HG03520 (cell line): ENCODE results near the gene CCDC92.

Experiments used
- ATAC-seq: cut with Tn5 transposase; IDR thresholded peaks from one replicate; pipeline ENCODE4 v1.9.1; 2021; ENCODE audit warnings: mild to moderate bottlenecking, moderate library complexity; ENCODE audit not compliant: unreplicated experiment

CCDC92 gene

DNA sequence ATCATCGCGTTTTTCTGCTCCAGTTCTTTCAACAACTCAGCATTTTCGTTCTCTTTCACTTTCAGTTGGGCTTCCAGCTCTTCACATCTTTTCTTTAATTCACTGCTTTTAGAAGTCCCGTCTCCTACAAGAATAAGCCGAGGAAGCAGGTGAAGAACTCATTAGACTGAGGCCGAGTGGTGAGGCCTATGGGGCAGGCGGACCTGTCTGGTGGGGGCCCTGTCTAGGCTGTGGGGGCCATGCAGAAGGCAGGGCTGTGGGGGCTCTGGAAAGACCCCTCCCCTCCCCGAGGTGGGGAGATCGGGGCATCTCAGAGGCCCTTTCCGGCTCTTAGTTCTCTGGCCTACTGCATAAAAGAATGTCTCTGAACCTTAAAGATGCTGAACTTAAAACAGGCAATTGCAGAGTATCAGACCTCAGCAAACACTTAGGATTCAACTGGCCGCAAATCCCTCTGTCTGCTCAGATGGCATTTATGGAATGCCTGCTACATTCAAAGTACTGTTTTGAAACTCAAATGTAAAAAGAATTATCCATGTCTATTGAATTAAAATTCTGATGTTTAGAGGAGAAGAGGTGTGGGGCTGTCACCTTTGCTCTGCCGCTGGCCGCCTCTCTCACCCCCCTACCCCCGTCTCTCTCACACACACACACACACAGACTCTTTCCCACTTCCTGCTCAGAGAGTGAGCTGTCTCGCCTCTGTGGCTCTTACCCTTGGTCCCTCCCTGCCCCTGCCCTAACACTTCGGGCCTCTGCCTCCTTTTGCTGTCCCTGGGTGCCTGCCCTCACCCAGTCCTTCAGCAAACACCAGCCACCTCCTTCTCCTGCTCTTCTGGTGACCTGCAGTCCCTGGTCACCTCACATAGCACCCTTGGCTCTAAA lies 34.7 kb downstream of the CCDC92 start:
- no peak for ATAC-seq

GRCh38 chr12:123936956-123937706 lies 35.5 kb downstream of the CCDC92 start:
- ATAC-seq, result no peak

GRCh38 chr12:123936471-123936870 lies 36.2 kb downstream of the CCDC92 start:
- no peak for ATAC-seq

DNA sequence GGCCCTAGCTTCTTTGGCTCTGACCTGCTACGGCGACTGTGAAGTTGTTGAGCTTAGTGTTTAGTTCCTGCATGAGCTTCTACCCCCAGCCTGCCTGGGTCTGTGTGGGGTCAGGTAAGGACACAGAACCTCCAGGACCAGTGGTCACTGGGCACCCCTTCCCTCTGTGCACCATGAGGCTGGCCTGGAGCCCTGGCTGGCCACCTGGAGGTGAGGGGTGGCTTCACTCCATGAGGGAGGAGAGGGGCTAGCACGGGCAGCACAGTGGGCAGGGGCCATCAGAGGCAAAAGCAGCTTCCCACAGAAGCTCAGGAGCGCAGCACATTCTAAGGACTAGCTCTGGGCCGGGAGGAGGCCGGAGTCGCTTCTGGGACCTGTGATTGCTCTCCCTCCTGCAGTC lies 36.7 kb downstream of the CCDC92 start:
- no peak for ATAC-seq

- no peak for ATAC-seq
Observed at GRCh38 chr12:123934829-123935228, 37.8 kb downstream of the CCDC92 start.

- ATAC-seq, result no peak
Observed at GRCh38 chr12:123934016-123934620, 38.5 kb downstream of the CCDC92 start.

DNA sequence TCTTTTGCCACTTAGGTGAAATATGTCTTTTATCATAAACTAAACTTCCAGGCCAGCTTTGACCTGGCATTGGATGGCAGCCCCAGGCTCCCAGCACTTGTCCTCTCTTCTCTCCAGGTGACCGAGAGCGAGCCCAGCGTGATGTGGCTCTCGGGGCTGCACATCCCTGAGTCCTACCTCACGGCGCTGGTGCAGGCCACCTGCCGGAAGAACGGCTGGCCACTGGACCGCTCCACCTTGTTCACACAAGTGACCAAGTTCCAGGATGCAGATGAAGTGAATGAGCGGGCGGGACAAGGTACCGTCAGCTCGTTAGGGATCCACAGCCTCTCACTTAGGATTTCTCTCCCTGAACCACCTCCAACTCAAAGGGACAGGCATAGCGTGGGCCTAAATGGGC lies 39.4 kb downstream of the CCDC92 start:
- ATAC-seq, result no peak

DNA sequence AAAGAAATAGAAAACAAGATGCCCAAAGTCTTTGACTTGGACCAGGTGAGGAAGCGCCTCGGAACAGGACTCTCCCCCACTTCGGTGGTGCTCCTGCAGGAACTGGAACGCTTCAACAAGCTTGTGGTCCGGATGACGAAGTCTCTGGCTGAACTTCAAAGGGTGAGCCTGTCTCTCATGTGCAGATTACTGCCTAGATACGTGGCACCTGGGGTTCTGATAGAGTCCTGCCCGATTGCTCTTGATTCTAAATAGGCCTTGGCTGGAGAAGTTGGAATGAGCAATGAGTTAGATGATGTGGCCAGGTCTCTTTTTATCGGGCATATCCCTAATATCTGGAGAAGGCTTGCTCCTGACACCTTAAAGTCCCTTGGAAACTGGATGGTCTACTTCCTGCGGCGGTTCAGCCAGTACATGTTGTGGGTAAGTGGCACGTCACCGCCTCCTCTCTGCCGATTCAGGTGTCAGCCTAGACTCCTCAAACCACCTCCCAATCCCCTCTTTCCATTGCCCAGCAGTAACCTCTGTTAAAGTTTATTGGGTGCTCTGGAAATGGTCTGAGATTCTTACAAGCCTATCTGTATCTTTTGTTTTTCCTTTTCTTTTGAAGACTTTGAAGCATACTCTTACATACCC lies 40.8 kb downstream of the CCDC92 start:
- ATAC-seq, result no peak

GRCh38 chr12:123929946-123930583 lies 42.6 kb downstream of the CCDC92 start:
- no peak for ATAC-seq

GRCh38 chr12:123928897-123929296 lies 43.7 kb downstream of the CCDC92 start:
- ATAC-seq, result no peak

- ATAC-seq, result no peak
Observed at GRCh38 chr12:123928274-123928865, 44.3 kb downstream of the CCDC92 start.

GRCh38 chr12:123924539-123924938 lies 48.1 kb downstream of the CCDC92 start:
- ATAC-seq, result no peak

- ATAC-seq, result no peak
Observed at GRCh38 chr12:123923927-123924326, 48.7 kb downstream of the CCDC92 start.

- ATAC-seq, result no peak
Observed at GRCh38 chr12:123923038-123923437, 49.6 kb downstream of the CCDC92 start.

- ATAC-seq, result no peak
Observed at GRCh38 chr12:123919980-123920360, 52.7 kb downstream of the CCDC92 start.

GRCh38 chr12:123917337-123917850 lies 55.2 kb downstream of the CCDC92 start:
- no peak for ATAC-seq

DNA sequence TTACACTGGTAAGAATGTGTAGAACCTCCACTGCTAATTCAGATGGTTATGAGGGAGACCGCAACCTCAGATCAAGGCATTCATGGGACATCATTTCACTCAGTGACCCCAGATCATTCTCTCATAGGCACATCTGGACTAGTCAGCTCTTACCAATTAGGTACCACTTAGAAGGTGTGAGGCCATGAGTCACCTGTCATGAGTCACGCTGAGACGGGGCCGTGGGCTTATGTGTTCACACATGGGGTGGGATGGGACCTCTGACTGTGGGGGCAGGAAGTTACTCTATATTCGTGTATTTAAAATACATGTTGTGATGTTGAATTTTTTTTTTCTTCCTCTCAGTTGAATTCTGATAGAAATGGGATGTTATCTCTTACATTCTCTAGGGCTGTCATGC lies 55.9 kb downstream of the CCDC92 start:
- ATAC-seq, result no peak

- ATAC-seq, result no peak
Observed at GRCh38 chr12:123914726-123915333, 57.8 kb downstream of the CCDC92 start.
